Loucy (cell line): ENCODE measurements around the gene SLC45A2.

Experiments
- H2AFZ ChIP-seq: fragments of 200-600 bp; sonication (generic); 2 replicates; pipeline ENCODE4 v1.6.0; 2016; ENCODE audit warnings: antibody characterized with exemption, mild to moderate bottlenecking, low read length, moderate library complexity
- H3F3A ChIP-seq: fragments of 200-600 bp; 2 replicates; pipeline ENCODE4 v1.6.0; 2016; ENCODE audit warnings: antibody characterized with exemption, low read depth, mild to moderate bottlenecking
- H3K27me3 ChIP-seq: fragments of 200-600 bp; sonication (generic); 2 replicates; pipeline ENCODE4 v1.6.1; 2014; ENCODE audit warnings: low read length, mild to moderate bottlenecking; ENCODE audit not compliant: insufficient read depth, poor library complexity, severe bottlenecking
- H3K36me3 ChIP-seq: fragments of 200-600 bp; sonication (generic); 2 replicates; pipeline ENCODE4 v1.6.1; 2016; ENCODE audit warnings: low read length; ENCODE audit not compliant: insufficient read depth
- H3K4me1 ChIP-seq: fragments of 200-600 bp; sonication (generic); 2 replicates; pipeline ENCODE4 v1.5.1; 2014; ENCODE audit warnings: low read length, mild to moderate bottlenecking; ENCODE audit not compliant: insufficient read depth, poor library complexity, severe bottlenecking
- H3K4me2 ChIP-seq: fragments of 200-600 bp; sonication (generic); 2 replicates; pipeline ENCODE4 v1.6.0; 2014; ENCODE audit warnings: antibody characterized with exemption, low read length, low read depth, mild to moderate bottlenecking; ENCODE audit not compliant: poor library complexity, severe bottlenecking
- H3K4me3 ChIP-seq: fragments of 200-600 bp; sonication (generic); 2 replicates; pipeline ENCODE4 v1.5.1; 2014; ENCODE audit warnings: low read length, mild to moderate bottlenecking, mixed read lengths; ENCODE audit not compliant: poor library complexity, severe bottlenecking
- H3K79me2 ChIP-seq: fragments of 200-600 bp; sonication (generic); 2 replicates; pipeline ENCODE4 v1.6.1; 2014; ENCODE audit warnings: low read length; ENCODE audit not compliant: insufficient read depth
- H3K9ac ChIP-seq: fragments of 200-600 bp; sonication (generic); 2 replicates; pipeline ENCODE4 v1.6.0; 2014; ENCODE audit warnings: mild to moderate bottlenecking, low read depth, low read length, moderate library complexity; ENCODE audit not compliant: poor library complexity, severe bottlenecking
- H3K9me2 ChIP-seq: fragments of 200-600 bp; sonication (generic); replicated peaks from 2 replicates; pipeline ENCODE4 v1.6.1; 2016; ENCODE audit warnings: low read depth, low read length, mixed read lengths
- H3K9me3 ChIP-seq: fragments of 200-600 bp; sonication (generic); 2 replicates; pipeline ENCODE4 v1.6.1; 2014; ENCODE audit warnings: mild to moderate bottlenecking, antibody characterized with exemption, low read length, low read depth; ENCODE audit not compliant: insufficient read depth
- H4K20me1 ChIP-seq: fragments of 200-600 bp; sonication (generic); 2 replicates; pipeline ENCODE4 v1.6.0; 2014; ENCODE audit warnings: antibody characterized with exemption, low read length, mild to moderate bottlenecking; ENCODE audit not compliant: insufficient read depth, poor library complexity, severe bottlenecking
- CTCF ChIP-seq: fragments of 200-600 bp; sonication (generic); conservative IDR thresholded peaks from 2 replicates; pipeline ENCODE4 v1.5.1; 2014; ENCODE audit warnings: mild to moderate bottlenecking, antibody characterized with exemption, low read length
- EZH2phosphoT487 ChIP-seq: fragments of 200-600 bp; IDR thresholded peaks from 2 replicates; pipeline ENCODE4 v1.6.1; 2018; ENCODE audit warnings: antibody characterized with exemption, mild to moderate bottlenecking, moderate library complexity, borderline replicate concordance

The SLC45A2 gene

GRCh38 chr5:33997331-33997983, 13.0 kb upstream of the SLC45A2 start:
- H2AFZ ChIP-seq: no peak overlapping the region

GRCh38 chr5:33995865-33996264, 11.4 kb upstream of the SLC45A2 start:
- Histone ChIP-seq H2AFZ (no peak overlapping the region), H3K9ac (no peak overlapping the region), H3K36me3 (no peaks in the 10 kb centered on the region), H3F3A (no peaks in the 10 kb centered on the region), H4K20me1 (no peaks in the 10 kb centered on the region), H3K27me3 (no peaks in the 10 kb centered on the region), H3K4me2 (no peak overlapping the region), H3K79me2 (no peaks in the 10 kb centered on the region), H3K4me1 (no peaks in the 10 kb centered on the region), H3K4me3 (no peak overlapping the region), H3K9me3 (no peaks in the 10 kb centered on the region), H3K9me2 (no peaks in the 10 kb centered on the region)
- TF ChIP-seq EZH2phosphoT487: no peak
- TF ChIP-seq CTCF: no peak

More at GRCh38 chr5:33997331-33997983, 13.0 kb upstream of the SLC45A2 start:
- no peaks in the 10 kb centered on the region for H3K27me3 ChIP-seq
- no peaks in the 10 kb centered on the region for H3K9me2 ChIP-seq
- H3F3A ChIP-seq: no peaks in the 10 kb centered on the region
- no peaks in the 10 kb centered on the region for H3K79me2 ChIP-seq
- no peaks in the 10 kb centered on the region for H4K20me1 ChIP-seq
- no peak overlapping the region for H3K4me3 ChIP-seq
- no peaks in the 10 kb centered on the region for H3K36me3 ChIP-seq
- H3K4me1 ChIP-seq: no peaks in the 10 kb centered on the region
- H3K4me2 ChIP-seq: no peak overlapping the region
- H3K9me3 ChIP-seq: no peaks in the 10 kb centered on the region
- no peak overlapping the region for H3K9ac ChIP-seq
- TF ChIP-seq CTCF: peak; percentile 81
- no peak for TF ChIP-seq EZH2phosphoT487

GRCh38 chr5:33994845-33995244, 10.4 kb upstream of the SLC45A2 start:
- Histone ChIP-seq H4K20me1 (no peaks in the 10 kb centered on the region), H3K9me2 (no peaks in the 10 kb centered on the region), H3K4me2 (no peak overlapping the region), H3K4me1 (no peaks in the 10 kb centered on the region), H3K9ac (no peak overlapping the region), H3F3A (no peaks in the 10 kb centered on the region), H3K36me3 (no peaks in the 10 kb centered on the region), H3K79me2 (no peaks in the 10 kb centered on the region), H3K9me3 (no peaks in the 10 kb centered on the region), H3K27me3 (no peaks in the 10 kb centered on the region), H2AFZ (no peak overlapping the region), H3K4me3 (no peak overlapping the region)
- no peak for TF ChIP-seq EZH2phosphoT487
- no peak for TF ChIP-seq CTCF
